Cerebellar cortex (tissue), 1 donor: ENCODE measurements around the gene FMN1.

Experiments
- DNase-seq: peaks from one replicate; pipeline ENCODE4 v3.0.0-alpha.2; 2015; ENCODE audit warnings: low spot score

The FMN1 gene

DNA sequence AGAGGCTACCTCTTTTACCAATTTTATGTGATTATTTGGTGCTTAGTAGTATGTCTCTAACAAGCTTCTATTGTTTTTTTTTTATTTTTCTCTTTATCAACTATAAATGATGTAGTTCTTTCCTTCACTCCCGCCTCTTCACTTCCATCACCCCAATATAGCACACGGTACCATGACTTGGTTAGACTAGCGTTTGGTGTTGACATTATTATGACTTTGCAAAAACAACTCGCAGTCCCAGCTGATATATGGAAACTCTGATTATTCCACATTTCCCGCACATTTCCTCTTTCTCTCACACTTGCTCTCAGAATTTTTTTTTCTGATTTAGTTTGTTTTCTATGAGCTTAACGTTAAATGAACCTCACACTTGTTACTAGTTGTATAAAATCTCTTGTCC is 314.5 kb downstream of the FMN1 start:
- no peak for DNase-seq

DNA sequence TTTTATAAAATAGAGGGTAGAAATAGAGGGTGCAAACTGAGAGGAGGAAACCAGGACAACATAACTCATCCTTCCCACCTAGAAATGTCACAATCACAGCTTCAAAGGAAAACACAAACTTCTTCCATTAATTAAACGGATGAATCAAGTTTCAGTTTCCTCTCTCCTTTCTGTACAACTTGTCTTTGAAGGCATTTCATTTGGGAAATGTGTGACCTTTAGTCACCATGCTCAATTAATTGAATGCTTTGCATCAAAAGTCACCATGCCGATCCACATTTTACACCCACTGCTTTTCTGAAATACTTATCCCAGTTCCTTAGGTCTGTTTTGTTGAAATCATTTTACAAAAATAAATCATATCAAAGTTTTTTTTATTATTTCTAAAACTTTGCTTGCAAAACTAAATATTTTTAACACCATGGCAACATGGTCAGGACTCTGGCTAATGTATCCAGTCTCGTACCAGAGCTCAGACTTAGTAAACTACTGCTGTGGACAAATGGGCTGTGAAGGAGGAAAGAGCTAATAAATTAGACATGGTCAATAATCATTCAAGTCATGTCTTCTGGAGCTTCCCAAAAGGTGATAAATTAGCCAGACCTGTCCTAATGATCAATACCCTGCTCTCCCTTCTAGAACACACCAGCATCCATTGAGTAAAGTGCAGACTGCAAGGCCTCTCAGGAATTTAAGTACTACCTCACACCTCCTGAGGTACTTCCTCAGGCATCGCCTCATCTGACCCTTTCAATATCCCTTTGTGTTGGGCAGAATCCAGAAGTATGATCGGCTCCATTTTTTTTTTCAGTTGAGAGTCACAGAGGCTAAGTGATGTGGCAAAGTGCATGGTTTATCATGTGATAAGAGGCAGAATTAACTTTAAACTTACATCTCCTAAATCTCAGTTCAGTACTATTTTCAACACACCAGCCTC is 315.4 kb downstream of the FMN1 start:
- DNase-seq: no peak

DNA sequence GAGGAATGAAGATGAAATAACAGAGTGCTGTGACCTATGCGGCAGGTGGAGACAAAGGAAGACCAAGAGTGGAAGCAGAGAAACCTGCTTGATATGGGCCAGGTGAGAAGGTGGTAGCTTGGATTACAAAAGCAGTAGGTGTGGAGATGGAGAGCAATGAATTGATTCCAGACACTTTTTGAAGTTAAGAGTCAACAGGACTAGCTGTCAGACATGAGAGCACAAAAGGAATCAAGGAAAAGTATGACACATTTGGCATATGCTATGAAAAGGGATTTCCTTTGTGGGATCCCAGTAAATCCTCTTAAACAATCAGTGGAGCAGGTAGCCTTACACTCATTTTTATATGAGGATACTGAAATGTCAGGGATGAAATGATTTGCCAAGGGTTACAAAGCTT is 316.2 kb downstream of the FMN1 start:
- DNase-seq: no peak

DNA sequence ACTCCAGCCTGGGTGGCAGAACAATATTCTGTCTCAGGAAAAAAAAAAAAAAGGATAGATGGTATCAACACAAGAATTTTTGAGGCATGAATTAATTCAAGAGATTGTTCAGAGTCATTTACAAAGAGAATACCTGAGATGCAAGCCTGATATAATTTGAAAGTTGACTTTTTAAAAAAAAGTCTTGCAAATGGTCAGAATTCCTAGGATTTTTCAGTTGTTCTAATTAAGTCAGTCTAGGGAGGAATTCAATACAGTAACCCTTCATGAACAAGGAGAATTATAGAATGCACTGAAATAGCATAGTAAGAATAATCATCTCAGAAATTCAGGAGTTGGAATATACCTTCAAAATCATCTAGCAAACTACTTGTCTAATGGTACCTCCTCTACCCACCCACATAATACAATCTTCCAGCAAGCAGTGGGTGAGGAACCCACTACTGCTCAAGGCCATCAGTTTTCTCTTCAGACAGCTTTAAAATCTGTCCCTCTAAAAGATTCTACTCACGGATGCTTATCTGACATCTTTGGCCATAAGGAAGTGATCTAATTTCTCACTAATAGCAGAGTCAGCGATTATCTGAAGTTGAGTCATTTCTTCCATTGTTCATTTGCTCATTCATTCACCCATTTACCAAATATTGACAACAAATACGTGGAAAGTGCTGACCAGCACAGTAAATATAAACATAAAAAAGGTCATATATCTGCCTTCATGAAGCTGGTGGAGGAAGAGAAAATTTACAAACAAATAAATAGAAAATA is 317.1 kb downstream of the FMN1 start:
- DNase-seq: no peak

DNA sequence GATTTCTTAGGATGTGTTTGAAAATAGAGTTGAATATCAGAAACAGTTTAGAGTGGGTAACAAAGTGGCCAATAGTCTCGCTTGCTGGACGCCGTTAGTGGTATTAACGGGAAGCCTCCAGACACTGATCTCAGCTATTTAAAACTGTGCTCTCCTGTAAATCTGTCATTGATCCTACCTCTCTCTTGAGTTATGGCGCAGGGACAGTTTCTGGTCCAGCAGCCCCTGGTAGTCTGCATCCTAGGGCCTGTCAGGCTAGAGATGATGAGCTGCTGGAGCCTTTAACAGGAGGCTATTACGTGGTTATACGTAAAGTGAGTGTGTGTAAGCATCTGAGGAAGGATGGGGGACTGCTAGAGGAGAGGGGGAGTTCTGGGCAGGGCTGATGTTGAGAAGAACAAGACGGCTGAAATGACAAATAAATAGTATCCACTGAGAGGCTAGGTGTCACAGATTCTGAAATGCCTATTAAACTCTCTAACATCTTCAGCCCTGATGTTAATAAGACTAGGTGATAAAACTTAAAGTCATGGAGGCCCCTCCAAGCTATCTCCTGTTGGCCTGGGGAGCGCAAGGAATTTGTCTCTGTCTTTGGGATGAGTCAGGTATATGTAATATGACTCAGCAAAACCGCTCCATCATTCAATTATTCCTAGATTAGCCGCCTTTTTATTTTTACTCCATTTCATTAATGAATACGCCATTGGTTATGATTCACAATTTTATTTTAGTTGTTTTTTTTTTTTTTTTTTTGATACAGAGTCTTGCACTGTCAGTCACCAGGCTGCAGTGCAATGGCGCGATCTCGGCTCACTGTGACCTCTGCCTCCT is 321.0 kb downstream of the FMN1 start:
- no peak for DNase-seq

DNA sequence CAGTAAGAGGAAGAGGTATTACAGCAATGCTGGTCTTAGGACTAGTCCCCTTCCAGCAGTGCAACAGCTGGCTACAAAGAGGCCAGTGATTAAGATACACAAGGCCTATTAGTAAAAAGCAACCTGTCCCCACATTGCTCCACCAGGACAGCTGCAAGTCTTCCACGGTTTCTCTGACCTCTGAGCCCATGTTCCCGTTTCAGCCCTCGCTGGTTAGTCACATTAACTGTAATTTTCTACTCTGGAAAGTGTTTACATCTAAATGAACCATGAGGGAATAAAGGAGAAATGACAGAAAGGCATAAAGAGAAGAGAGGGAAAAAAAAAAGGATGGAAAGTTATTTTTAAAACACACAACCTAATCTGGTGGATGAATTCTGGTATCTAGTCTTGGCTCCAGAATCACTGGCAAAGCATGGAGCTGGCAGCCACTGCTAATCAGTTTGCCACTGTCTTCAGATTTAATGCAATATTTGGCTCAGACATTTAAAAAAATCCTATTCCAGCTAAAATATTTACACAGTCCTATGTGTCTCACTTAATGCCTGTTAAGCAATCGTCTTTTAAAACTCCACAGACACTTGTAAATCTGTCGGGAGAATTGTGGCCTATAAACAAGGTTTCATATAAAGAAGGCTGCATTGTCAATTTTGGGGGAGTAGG is 321.8 kb downstream of the FMN1 start:
- no peak for DNase-seq

DNA sequence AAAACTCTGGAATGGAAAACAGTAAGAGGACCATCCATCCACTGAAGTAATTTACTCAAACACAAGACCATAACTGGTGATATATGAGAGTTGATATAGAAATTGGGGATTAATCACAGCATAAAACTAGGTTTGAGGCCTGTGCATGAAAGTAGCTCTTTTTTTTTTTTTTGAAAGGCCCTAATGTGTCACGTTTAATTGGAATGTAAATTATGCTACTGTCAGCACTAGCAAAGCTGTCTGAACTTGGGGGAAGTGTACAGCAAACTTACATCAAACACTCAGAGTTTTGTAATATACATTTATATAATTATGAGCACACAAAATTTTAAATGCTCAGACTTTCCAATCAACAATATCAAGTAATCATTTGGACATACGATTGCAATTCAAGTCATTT is 322.6 kb downstream of the FMN1 start:
- no peak for DNase-seq

DNA sequence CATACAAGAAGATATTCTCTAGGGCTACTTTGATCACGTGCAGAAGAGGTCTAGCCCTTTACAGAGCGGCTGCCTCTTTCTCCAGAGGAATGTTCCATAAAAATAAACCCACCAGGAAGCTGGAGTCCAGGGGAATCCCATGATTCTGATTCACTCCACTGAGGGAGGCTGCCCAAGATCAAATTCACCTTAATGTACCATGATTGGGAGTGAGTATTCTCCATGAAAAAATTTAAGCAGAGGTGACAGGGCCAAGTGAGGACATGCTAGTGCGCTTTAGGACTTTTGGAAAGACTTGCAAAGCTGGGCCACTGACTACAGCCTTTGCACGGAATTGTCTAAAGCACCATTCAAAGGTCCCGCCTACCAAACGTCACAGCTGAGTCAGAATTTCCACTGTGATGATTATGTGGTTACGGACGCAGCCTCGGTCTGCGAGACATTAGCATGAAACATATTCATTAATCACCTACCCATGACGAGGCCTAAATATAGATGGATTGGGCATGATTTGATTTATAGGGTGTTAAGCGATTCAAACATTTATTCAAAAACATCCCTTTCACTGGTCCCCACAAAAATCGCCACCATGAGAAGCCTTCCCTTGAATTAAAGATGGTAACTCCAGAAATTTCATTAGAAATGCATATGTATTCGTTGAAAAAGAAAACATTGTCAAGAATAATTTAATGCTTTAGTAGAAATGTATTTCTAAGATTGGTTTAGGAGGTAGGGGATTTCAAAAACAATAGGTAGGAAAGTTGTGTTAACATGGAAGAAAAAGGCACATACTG is 324.1 kb downstream of the FMN1 start:
- no peak for DNase-seq

DNA sequence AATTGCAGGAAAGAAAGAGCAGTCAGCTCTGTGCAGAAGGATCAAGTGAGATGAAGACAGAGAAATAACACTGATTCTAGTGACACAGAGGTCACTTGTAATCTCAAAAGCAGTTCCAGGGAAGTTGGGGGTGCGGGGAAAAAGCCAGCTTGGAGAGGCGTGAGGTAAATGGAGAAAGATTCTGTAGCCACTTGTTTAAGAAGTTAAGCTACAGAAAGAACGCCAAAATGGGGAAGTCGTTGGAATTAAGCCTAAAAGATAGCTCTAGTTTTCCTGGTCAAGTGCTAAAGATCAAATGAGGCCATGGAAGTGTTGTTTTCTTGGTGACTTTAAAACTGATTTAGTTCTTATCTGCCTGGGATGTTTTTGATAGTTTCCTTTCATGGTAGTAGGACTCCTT is 324.7 kb downstream of the FMN1 start:
- no peak for DNase-seq

DNA sequence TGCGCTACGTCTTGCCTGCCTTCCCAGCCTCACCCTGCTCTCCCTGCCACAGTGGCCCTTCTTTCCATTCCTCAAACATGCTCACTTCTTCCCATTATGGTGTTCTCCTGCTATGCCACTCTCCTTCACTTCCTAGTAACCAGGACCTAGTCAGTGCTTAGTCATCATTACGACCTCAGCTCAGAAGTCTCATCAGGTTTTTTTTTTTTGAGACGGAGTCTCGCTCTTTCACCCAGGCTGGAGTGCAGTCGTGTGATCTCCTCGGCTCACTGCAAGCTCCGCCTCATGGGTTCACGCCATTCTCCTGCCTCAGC is 327.2 kb downstream of the FMN1 start:
- no peak for DNase-seq

DNA sequence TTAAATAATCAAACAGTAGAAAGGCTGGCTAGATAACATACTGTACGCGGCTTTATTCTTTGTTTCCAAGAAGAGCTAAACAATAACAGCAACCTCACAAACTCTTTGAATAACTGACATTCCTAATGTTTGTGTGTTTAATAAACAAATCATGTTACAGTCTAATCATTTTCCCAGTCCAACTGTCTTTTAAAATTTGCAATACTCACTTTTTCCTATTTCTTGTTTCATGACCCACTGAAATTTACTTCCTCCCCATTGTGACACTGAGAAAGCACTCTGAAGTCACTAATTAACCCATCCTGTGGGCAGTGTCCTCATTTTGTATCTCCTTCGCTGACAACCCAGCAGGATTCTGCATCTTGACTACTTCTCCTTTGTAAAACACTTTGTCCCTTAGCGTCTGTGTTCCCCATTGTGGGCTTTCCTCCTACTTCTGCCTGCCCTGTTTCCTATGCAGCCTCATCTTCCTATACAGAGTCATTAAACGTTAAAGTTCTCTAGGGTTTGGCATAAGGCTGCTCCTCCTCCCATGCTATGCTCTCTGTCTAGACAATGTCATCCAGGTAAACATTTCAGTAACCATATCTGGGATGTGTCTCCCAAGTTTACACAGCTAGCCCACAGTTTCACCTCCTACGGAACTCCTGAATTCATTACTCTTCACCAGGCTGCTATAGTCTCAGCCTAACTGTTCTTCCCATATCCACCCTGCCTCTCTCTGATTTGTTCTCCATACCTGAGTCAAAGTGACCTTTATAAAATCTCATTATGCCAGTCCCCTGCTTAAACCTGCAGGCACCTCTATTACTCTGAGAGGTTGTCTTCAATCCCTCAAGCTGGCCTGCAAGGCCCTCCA is 327.8 kb downstream of the FMN1 start:
- DNase-seq: no peak

DNA sequence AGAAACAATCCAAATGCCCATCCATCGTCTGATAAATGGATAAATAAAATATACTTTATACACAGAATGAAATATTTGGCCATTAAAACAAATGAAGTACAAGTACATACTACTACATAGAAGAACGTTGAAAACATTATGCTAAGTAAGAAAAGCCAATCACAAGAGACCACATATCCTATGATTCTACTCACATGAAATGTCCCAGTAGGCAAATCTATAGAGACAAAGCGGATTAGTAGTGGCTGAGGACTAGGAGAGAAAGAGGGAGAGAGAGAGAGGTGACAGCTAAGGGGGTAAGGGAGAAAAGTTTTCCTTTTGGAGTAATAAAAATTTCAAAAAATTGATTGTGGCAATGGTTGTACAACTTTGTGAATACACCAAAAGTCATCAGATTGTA is 329.7 kb downstream of the FMN1 start:
- no peak for DNase-seq

DNA sequence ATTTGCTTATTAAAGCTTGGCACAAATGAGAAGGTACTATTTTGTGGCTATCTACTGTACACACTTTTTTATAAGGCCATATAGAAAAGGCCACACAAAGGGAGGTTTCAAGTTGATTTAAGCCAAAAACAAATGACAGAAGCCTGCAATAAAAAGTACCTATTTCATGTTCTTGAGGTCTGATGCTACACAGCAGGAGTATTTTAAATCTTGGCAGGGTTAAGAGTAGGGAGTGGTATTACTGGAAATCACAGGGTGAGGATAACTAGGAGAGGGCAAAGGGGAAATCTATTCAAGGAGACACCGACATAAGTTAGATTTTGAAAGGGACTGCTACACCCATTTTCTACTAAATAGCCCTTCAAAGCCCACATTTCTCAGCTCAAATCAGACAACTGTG is 330.5 kb downstream of the FMN1 start:
- DNase-seq: no peak

DNA sequence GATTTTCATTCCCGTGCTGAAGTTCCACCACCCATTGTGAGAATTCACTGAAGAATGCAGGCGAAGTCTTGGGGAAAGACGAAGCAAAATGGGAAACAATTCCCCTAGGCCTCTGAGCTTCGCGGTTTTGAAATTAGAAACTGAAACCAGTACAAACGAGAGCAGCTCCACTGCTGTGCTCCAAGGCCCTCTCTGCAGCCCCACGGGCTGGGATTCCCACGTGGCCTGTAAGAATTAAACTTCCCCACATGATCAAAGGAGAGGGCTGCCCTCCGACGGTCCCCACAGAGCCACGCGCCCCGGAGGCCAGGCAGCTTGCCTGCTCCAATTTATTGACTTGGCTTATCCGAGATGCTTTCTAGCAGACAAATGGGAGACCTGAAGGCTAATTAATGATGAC is 332.8 kb downstream of the FMN1 start:
- DNase-seq: peak; percentile 5

DNA sequence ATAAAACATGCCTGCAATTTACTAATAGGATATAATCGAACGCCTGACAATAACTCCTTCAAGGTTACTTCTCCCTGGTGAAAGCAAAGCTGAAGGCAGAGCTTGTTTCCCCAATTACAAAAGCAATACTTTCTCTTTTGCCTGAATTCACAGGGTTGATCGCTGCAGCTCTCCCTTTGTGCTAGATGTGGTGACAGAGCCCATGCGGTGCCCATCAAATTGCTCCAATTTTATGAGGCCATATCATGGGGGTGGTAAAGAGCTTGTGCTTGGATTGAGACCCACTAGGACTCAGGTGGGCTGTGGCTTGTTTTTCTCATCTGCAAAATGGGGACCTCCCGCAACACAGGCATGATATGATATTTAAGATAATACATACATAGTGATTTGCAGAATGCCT is 333.3 kb downstream of the FMN1 start:
- no peak for DNase-seq

DNA sequence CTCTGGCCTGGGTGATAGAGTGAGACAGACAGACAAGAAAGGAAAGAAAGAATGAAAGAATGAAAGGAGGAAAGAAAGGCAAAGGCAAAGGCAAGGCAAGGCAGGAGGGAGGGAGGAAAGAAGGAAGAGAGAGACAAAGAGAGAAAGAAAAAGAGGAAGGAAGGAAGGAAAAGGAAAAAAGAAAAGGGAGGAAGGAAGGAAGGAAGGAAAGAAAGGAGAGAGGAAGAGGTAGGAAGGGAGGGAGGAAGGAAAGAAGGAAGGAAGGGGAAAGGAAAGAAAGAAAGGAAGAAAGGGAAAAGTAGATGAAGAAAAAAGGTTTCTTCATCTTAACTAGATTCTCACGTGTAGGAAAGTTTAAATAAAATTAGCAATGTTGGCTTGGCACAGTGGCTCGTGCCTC is 334.5 kb downstream of the FMN1 start:
- no peak for DNase-seq

DNA sequence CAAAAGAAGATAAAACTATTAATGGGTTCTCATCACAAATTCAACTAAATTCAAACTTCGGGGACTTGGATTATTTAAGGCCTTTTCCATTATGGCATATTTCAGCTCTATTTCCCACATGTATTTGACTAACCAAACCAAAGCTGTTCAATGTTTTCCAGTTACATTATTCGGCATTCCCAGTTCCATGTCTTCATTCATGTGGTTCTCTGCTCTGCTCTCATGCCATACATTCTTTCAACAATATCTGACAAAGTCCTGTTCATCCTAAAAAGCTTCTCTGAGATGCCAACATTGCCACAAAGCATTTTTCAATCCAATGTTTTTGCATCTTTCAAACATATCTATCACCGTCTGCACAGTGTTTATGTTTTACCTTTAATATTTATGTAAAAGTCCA is 335.3 kb downstream of the FMN1 start:
- no peak for DNase-seq

DNA sequence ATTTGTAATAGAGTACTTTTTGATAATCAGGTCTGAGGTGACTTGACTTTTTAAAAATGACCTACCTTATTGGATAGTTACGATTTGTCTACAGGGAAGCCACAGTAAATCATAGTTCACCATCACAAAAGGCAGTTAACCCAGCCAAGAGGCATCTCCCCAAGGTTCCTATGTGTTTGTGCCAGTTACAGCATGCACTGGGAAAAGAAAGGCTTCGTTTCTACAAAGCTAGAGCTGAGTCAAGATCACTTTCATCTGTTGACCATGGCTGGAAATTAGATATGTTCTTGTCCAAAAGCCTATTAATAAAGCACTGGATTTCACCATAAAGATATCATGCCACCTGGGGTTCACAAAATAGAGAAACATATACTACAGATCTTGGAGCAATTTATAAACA is 336.8 kb downstream of the FMN1 start:
- no peak for DNase-seq

DNA sequence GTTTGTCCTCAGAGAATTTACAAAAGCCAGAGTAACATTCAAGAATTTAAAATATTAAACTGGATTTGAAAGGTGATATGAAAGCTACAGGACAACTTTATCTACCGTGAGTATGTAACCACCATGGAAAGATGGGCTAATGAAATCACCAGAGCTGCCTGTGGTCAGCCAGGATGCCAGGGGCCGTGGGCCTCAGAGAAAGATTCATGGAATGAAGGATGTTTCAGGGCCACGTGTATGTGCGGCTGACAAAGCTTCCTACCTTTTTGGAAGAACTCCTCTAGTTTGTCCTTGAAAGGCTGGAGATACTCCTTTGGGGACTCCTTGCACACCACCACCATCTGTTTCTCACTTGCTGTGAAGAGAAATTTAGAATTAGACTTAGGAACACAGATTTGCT is 337.8 kb downstream of the FMN1 start:
- no peak for DNase-seq

DNA sequence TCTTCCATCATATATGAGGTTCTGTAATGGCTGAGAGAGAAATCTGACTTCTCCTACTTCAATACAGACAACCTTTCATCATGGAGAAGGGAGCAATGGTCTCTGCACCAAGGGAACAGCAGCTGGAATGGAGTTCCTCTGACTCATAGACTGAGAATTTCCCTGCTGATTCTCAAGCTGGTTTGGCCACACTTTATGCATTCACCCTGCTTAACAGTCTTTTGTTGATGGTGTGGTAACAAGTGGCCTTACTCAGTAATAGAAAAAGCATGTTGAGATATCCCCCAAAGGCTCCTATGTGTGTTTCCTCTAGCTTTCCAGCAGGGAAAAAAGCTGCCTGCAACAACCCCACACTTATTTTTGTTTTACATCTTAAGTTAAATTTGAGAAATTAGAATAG is 338.6 kb downstream of the FMN1 start:
- DNase-seq: no peak
